Measurements from ENCODE around the gene GPSM3. TPM values are rescaled to one million over a fixed set of nuclear protein-coding genes. Genes with fewer than 3 reads are reported as not detected.
A peak's percentile ranks its signal among the peaks of the same experiment; 100 is the strongest.

The GPSM3 gene
- total and polyA plus RNA-seq, 2 donors (not counting 1 experiment from before 2014, with no cell fraction given): 2.3 to 7.0 TPM

- Histone ChIP-seq H3K9me3 (ENCODE audit: control insufficient read depth, insufficient read depth, low read depth, low read length) (no peaks in the 10 kb centered on the region), H3K27me3 (ENCODE audit: control insufficient read depth, insufficient read depth, low read length) (peaks cover 4% of the 10 kb centered on the region), H3K9ac (ENCODE audit: insufficient read depth, low read length) (no peak overlapping the region), H3K4me3 (replicated peaks in 1 of 4; ENCODE audit: control extremely low read depth in 1 of 4, insufficient read depth in 1 of 4, low read depth in 3 of 4, low read length in 4 of 4) (no peak overlapping the region), H4K20me1 (ENCODE audit: control insufficient read depth, extremely low read depth, insufficient read depth, low read length) (no peaks in the 10 kb centered on the region), H3K36me3 (ENCODE audit: control insufficient read depth, insufficient read depth, low read length) (no peaks in the 10 kb centered on the region), H3K27ac (ENCODE audit: insufficient read depth, low read length) (no peak overlapping the region), H2AFZ (ENCODE audit: low read length) (no peak overlapping the region), H3K4me2 (ENCODE audit: extremely low read depth, insufficient read depth, low read length) (no peak overlapping the region), H3K4me1 (ENCODE audit: control insufficient read depth, extremely low read depth, insufficient read depth, low read length) (peaks cover 6% of the 10 kb centered on the region), H3K79me2 (ENCODE audit: control insufficient read depth, insufficient read depth, low read length) (no peaks in the 10 kb centered on the region)
- DNase-seq (ENCODE audit: low read depth in 2 of 2): no peak
- TF ChIP-seq CTCF (conservative IDR thresholded peaks at IDR 0.05 in 1 of 2, IDR thresholded peaks at IDR 0.05 in 1 of 2; ENCODE audit: low read depth in 1 of 2, low read length in 2 of 2) (no peak), EZH2 (IDR thresholded peaks at IDR 0.05; ENCODE audit: low read length, missing control alignments) (no peak)
Measured at GRCh38 chr6:32198345-32198696, 5.9 kb upstream of the GPSM3 start.

DNA sequence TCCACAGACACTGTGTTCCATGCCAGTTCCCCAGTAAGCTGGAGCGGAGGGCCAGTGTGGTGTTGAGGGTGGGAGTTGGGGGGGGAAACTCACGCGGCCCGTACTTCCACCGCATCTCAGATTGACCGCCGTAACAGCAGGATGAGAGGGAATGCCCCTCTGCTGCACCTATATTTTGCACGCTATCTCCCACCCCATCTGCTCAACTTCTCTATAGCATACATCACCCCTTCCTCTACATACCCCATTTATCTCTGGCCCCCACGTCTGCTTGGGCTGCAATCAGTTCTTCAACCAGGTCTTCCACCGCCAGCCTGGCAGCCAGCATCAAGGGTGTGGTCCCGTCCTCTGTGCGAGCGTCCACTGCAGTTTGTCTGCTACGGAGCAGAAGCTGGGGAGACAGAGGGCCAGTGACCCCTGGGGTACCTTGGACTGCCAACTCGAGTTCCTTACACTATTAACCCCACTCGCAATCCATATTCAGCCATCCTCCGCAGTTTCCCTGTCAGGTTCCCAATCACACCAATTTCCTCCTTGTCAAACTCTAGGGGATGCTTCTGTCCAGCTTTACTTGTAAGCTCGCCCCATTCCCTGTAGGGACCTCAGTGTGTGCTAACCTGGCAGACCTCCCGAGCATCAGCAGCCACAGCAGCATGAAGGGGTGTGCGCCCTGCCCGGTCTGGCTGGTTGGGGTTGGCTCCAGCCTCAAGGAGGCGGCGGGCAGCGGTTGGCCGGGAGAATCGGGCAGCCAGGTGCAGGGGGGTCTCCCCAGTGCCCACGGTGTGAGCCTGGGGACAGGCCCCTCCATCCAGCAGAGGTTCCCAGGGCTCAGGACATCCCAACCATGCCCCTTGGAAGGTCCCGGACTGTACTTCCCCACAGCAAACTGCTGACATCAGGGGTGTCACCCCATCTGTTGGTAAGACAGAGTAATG lies 4.5 kb upstream of the GPSM3 start:
- Histone ChIP-seq H3K4me3 (replicated peaks in 1 of 4; ENCODE audit: control extremely low read depth in 1 of 4, insufficient read depth in 1 of 4, low read depth in 3 of 4, low read length in 4 of 4) (peak overlapping the region; percentile 70 to 90 (median 78)), H2AFZ (ENCODE audit: low read length) (peak overlapping the region; percentile 86), H3K4me1 (ENCODE audit: control insufficient read depth, extremely low read depth, insufficient read depth, low read length) (peaks cover 11% of the 10 kb centered on the region), H3K9me3 (ENCODE audit: control insufficient read depth, insufficient read depth, low read depth, low read length) (no peaks in the 10 kb centered on the region), H3K9ac (ENCODE audit: insufficient read depth, low read length) (peak overlapping the region; percentile 99), H3K4me2 (ENCODE audit: extremely low read depth, insufficient read depth, low read length) (peak overlapping the region; percentile 90), H4K20me1 (ENCODE audit: control insufficient read depth, extremely low read depth, insufficient read depth, low read length) (no peaks in the 10 kb centered on the region), H3K79me2 (ENCODE audit: control insufficient read depth, insufficient read depth, low read length) (no peaks in the 10 kb centered on the region), H3K27ac (ENCODE audit: insufficient read depth, low read length) (peak overlapping the region; percentile 99), H3K36me3 (ENCODE audit: control insufficient read depth, insufficient read depth, low read length) (no peaks in the 10 kb centered on the region), H3K27me3 (ENCODE audit: control insufficient read depth, insufficient read depth, low read length) (peaks cover 4% of the 10 kb centered on the region)
- TF ChIP-seq EZH2 (IDR thresholded peaks at IDR 0.05; ENCODE audit: low read length, missing control alignments) (no peak), CTCF (conservative IDR thresholded peaks at IDR 0.05 in 1 of 2, IDR thresholded peaks at IDR 0.05 in 1 of 2; ENCODE audit: low read depth in 1 of 2, low read length in 2 of 2) (no peak)
- peak in 1 of 2 donors; percentile 19 for DNase-seq (ENCODE audit: low read depth in 2 of 2)

- Histone ChIP-seq H4K20me1 (ENCODE audit: control insufficient read depth, extremely low read depth, insufficient read depth, low read length) (no peaks in the 10 kb centered on the region), H2AFZ (ENCODE audit: low read length) (peak overlapping the region; percentile 86), H3K9me3 (ENCODE audit: control insufficient read depth, insufficient read depth, low read depth, low read length) (no peaks in the 10 kb centered on the region), H3K36me3 (ENCODE audit: control insufficient read depth, insufficient read depth, low read length) (no peaks in the 10 kb centered on the region), H3K4me1 (ENCODE audit: control insufficient read depth, extremely low read depth, insufficient read depth, low read length) (peaks cover 11% of the 10 kb centered on the region), H3K27ac (ENCODE audit: insufficient read depth, low read length) (peak overlapping the region; percentile 99), H3K79me2 (ENCODE audit: control insufficient read depth, insufficient read depth, low read length) (no peaks in the 10 kb centered on the region), H3K9ac (ENCODE audit: insufficient read depth, low read length) (peak overlapping the region; percentile 99), H3K27me3 (ENCODE audit: control insufficient read depth, insufficient read depth, low read length) (peaks cover 4% of the 10 kb centered on the region), H3K4me2 (ENCODE audit: extremely low read depth, insufficient read depth, low read length) (peak overlapping the region; percentile 90), H3K4me3 (replicated peaks in 1 of 4; ENCODE audit: control extremely low read depth in 1 of 4, insufficient read depth in 1 of 4, low read depth in 3 of 4, low read length in 4 of 4) (peak overlapping the region; percentile 70 to 90 (median 78))
- peak; percentile 84 to 91 for DNase-seq (ENCODE audit: low read depth in 2 of 2)
- no peak for TF ChIP-seq CTCF (conservative IDR thresholded peaks at IDR 0.05 in 1 of 2, IDR thresholded peaks at IDR 0.05 in 1 of 2; ENCODE audit: low read depth in 1 of 2, low read length in 2 of 2)
Measured at GRCh38 chr6:32195902-32196681, 3.6 kb upstream of the GPSM3 start.
